Measurements from ENCODE around the gene CS. TPM values are rescaled to one million over a fixed set of nuclear protein-coding genes. Genes with fewer than 3 reads are reported as not detected.

CS gene
- total RNA-seq, 3 donors from 2014 or later (not counting 1 experiment from before 2014, with no cell fraction given): 185 to 190 (median 188) TPM

- WGBS (ENCODE audit: insufficient coverage): 100% methylated on average over 6 of the region's 6 CpGs
- no peak overlapping the region for H3K4me3 ChIP-seq (ENCODE audit: low read length)
Observed at GRCh38 chr12:56236091-56236490, 64.0 kb downstream of the CS start.

GRCh38 chr12:56234746-56235436 is 65.2 kb downstream of the CS start:
- Mint-ChIP-seq H3K27ac (no peak overlapping the region), H3K9me3 (no peaks in the 10 kb centered on the region), H3K36me3 (no peaks in the 10 kb centered on the region), H3K27me3 (ENCODE audit: low read depth in 2 of 2) (no peaks in the 10 kb centered on the region), H3K4me3 (no peak overlapping the region), H3K4me1 (no peaks in the 10 kb centered on the region)
- WGBS (ENCODE audit: insufficient coverage): 91% methylated on average over 16 of the region's 16 CpGs
- DNase-seq (no peak), ATAC-seq (no peak)
- H3K27ac ChIP-seq (ENCODE audit: low read length): no peak overlapping the region
- H3K9me3 ChIP-seq (ENCODE audit: control insufficient read depth, insufficient read depth, low read length): no peaks in the 10 kb centered on the region
- no peaks in the 10 kb centered on the region for H3K4me1 ChIP-seq (ENCODE audit: control insufficient read depth, insufficient read depth, low read length)
- no peak for TF ChIP-seq CTCF (IDR thresholded peaks at IDR 0.05)
- H3K36me3 ChIP-seq (ENCODE audit: control insufficient read depth, insufficient read depth, low read length): peaks cover 6% of the 10 kb centered on the region
- no peaks in the 10 kb centered on the region for H3K27me3 ChIP-seq (ENCODE audit: control insufficient read depth, insufficient read depth, low read length)
- no peak overlapping the region for H3K4me3 ChIP-seq (ENCODE audit: low read length)
- intact Hi-C loops (cut with micrococcal nuclease): no loop called here

More at GRCh38 chr12:56236091-56236490, 64.0 kb downstream of the CS start:
- Mint-ChIP-seq H3K27ac (no peak overlapping the region), H3K27me3 (ENCODE audit: low read depth in 2 of 2) (no peaks in the 10 kb centered on the region), H3K36me3 (no peaks in the 10 kb centered on the region), H3K4me1 (no peaks in the 10 kb centered on the region), H3K9me3 (no peaks in the 10 kb centered on the region), H3K4me3 (no peak overlapping the region)
- TF ChIP-seq CTCF (IDR thresholded peaks at IDR 0.05): no peak
- Histone ChIP-seq H3K36me3 (ENCODE audit: control insufficient read depth, insufficient read depth, low read length) (peaks cover 7% of the 10 kb centered on the region), H3K4me1 (ENCODE audit: control insufficient read depth, insufficient read depth, low read length) (no peaks in the 10 kb centered on the region), H3K9me3 (ENCODE audit: control insufficient read depth, insufficient read depth, low read length) (no peaks in the 10 kb centered on the region), H3K27me3 (ENCODE audit: control insufficient read depth, insufficient read depth, low read length) (no peaks in the 10 kb centered on the region), H3K27ac (ENCODE audit: low read length) (no peak overlapping the region)
- DNase-seq (no peak), ATAC-seq (no peak)
- intact Hi-C loops (cut with micrococcal nuclease): no loop called here

GRCh38 chr12:56231184-56231582 is 68.9 kb downstream of the CS start:
- Mint-ChIP-seq H3K27ac (no peak overlapping the region), H3K4me3 (no peak overlapping the region), H3K9me3 (no peaks in the 10 kb centered on the region), H3K4me1 (peaks cover 2% of the 10 kb centered on the region in 2 donors), H3K27me3 (ENCODE audit: low read depth in 2 of 2) (no peaks in the 10 kb centered on the region), H3K36me3 (no peaks in the 10 kb centered on the region)
- Histone ChIP-seq H3K4me1 (ENCODE audit: control insufficient read depth, insufficient read depth, low read length) (no peaks in the 10 kb centered on the region), H3K9me3 (ENCODE audit: control insufficient read depth, insufficient read depth, low read length) (no peaks in the 10 kb centered on the region), H3K27me3 (ENCODE audit: control insufficient read depth, insufficient read depth, low read length) (no peaks in the 10 kb centered on the region), H3K4me3 (ENCODE audit: low read length) (no peak overlapping the region), H3K36me3 (ENCODE audit: control insufficient read depth, insufficient read depth, low read length) (peaks cover 2% of the 10 kb centered on the region), H3K27ac (ENCODE audit: low read length) (no peak overlapping the region)
- intact Hi-C loops (cut with micrococcal nuclease): no loop called here
- no peak for TF ChIP-seq CTCF (IDR thresholded peaks at IDR 0.05)
- no peak for ATAC-seq
- WGBS (ENCODE audit: insufficient coverage): 92% methylated on average over 11 of the region's 11 CpGs
- no peak for DNase-seq

Measured in natural killer cell (primary cell).